Activated CD4-positive, alpha-beta T cell treated with anti-CD3 and anti-CD28 coated beads, Interleukin-2, amount 50 U/mL, for 48 hours (primary cell): ENCODE results near the gene PRSS57.
"Not testable (repeated sequence)": the region's sequence is repeated elsewhere in the genome, so short reads cannot be mapped to it uniquely, and the experiment has no call there.

Experiments
- DNase-seq, 2 experiments: peaks; one replicate each; pipeline ENCODE4 v3.0.0-alpha.2; 2020

Gene PRSS57

DNA sequence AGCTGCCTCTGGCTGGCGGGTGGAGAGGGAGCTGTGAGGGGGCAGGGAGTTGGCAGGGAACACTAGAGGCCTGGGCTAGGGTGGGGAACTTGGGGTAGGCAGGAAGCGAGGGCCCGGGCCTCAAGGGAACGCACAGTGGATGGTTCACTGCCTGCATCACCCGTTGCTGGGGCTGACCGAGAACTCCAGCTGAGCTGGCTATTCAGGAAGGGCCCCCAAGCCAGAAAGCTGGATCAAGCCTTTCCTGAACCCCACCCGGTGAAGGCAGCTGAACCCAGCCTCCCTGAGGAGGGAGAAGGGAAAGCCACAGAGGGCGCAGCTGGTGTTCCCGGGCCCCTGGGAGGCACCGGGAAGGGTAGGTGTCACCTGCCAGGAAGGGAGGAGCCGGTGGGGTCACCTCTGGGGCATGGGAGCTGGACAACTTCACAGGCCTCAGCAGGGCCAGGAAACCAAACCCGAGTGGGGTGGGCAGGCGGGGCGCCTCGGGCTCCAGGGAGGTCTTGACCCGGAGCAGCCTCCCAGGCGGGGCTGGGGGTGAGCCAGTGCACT lies 27.4 kb upstream of the PRSS57 start:
- DNase-seq: no peak

DNA sequence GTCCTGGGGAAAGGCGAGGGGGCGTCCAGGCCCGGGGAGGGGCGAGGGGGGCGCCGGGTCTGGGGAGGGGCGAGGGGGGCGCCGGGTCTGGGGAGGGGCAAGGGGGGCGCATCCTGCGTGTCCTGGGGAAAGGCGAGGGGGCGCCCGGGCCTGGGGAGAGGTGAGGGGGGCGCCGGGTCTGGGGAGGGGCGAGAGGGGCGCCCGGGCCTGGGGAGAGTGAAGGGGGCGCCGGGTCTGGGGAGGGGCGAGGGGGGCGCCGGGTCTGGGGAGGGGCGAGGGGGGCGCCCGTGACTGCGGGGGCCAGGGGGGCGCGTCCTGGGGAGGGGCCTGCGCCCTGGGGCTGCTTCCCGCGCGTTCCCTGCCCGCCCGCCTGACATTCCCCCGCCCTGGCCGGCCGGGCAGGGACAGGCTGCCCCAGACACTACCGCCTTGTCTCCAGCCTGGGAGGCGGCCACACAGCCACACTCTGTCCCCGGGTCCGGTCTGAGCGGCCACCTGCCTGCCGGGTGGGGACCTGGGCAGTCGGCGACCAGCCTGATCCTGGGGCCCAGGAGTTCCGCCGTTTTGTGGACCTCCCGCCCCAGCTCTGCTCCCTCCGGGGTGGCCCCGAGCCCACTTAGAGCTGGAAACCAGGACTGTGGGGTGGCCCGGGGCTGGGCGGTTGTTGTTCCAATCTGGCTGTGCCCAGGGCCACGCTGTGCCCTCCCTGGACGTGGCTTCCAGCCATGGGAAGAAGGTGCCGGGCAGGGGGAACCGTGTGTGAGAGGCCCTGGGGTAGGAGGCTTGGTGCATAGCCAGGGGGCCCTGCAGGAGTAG lies 25.3 kb upstream of the PRSS57 start:
- no peak for DNase-seq

DNA sequence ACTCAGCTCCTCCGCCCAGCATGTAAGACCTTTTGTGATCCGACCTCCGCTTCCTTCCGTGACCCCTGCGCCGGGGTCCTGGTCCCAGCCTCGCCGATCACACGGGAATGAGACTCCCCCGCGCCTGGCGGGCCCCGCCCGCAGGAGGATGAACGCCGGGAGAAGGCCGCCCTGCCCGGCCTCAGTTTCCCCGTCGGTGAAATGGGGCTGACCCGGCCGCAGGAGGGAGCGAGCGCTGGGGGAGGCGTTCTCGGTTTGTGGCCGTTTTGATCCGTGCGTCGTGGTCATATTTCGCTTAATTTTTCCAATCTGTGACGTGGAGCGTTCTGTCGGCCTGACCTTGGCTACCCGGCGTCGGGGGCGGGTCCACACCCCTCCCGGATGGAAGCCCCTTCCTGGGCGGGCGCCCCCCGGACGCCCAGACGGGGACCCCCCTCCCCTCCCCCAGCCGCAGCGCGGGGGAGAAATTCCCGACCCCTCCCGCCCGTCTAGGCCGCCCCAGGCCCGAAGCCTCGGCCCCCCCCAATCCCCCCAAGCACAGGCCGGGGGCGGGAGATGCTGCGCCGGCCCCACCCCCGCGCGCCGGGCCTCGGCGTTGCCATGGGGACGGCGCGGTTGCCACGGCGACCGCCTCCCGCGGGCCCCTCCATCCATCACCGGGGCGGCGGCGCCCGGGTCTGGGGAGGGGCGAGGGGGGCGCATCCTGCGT lies 24.5 kb upstream of the PRSS57 start:
- no peak for DNase-seq

DNA sequence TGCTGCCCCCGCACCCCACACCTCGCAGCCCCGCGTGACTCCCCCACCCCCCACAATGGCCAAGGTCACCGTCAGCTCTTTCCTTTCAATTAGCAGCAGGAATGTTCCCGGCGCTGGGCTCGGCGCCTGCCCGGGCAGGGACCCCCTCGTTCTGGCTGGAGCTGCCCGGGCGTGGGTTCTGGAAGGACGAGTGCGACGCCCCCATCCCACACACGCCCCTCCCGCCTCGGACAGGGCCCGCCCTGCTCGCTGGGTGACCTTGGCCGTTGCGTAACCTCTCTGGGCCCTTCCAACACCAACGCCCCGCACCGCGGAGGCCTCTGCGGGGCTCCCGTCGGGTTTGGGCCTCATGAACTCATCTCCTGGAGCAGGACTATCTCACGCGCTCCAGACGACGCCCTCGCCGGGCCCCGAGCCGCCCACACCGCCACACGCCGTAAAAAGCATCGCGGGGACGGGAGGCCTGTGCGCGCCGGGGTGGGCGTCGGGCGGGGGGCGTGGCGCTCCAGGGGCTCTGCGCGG lies 23.8 kb upstream of the PRSS57 start:
- DNase-seq: no peak

DNA sequence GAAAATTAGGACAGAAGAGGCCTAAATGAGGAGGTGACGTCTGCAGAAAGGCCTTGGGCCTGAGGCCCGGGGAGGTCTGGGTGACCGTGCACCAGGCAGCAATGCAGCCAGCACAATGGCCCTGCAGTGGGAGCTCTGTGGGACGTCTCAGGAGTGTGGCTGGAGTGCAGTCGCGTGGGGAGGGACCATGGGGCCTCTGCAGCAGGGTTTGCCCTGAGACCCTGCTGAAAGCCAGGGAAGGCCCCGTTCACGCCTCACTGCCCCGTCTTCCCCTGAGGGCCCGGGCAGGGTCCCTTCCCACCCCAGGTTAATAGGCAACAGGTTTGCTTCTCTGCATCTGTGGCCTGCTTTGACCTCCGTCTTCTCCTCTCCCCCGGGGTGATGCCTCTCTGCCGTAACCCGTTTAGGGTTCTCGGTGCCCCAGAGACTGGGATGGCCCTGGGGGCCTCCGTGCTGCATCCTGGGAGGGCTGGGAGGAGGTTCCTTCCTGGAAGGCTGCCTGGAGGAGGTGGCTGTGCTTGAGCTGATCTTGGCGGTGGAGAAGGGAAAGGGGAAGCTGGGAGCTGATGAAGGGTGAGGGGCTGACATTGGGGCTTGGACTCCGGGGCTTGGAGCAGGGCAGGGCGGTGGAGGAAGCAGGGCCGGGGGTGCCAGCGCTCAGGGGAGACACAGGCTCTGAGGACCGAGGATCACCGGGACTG lies 23.1 kb upstream of the PRSS57 start:
- DNase-seq: no peak

DNA sequence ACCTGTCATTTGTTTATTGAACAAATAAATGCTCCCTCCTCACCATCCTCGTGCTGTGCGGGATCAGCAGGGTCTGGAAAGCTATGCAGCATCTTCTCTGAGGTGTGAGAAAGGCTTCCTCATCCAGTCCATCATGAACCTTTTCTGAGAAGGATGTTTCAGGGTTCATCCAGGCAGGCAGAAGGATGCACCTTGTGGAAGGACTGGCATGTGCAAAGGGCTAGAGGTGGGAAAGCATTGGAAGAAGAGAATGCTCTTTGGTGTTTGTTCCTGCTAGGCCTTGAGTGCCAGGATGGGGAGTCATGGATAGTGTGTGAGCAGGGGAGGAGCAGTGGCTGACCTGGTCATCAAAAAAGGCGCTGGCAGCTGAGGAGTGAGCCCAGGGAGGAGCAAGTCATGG lies 20.1 kb upstream of the PRSS57 start:
- DNase-seq: no peak

DNA sequence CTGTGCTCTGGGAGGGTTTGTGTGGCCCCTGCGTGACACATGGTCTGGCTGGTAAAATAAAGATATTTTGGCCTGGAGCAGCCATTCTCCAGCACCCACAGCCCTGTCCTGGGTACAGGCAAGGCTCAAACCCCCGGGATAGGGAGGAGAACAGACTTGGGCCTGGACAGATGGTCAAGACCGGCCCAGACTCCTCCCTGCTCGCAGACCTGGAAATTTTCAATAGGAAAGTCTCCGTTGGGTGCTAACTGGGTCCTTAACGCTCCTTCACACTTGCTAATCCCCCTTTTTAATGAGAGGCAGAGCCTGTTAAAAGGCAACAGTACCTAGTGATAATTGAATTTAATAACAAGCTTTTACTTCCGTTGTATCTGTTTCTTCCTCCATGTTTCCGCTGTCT lies 16.0 kb upstream of the PRSS57 start:
- no peak for DNase-seq

DNA sequence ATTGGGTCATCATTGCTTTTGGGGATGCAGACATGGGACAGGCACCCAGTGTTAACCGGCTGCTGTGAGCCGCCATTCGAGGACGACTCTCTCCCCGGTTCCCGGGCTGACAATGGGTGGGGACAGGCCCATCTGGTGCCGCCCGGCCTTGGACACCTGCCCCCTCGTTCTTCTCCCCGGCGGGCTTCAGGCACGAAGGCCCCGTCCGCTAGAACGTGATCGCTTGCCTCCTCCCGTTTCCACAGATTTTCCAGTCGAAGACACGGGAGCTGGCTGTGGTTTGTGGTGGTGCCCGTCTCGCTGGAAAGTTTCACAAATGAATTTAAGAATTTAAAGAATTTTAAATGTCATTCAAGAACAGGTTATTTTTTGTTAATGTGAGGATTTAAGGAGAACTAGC lies 15.5 kb upstream of the PRSS57 start:
- DNase-seq: no peak

DNA sequence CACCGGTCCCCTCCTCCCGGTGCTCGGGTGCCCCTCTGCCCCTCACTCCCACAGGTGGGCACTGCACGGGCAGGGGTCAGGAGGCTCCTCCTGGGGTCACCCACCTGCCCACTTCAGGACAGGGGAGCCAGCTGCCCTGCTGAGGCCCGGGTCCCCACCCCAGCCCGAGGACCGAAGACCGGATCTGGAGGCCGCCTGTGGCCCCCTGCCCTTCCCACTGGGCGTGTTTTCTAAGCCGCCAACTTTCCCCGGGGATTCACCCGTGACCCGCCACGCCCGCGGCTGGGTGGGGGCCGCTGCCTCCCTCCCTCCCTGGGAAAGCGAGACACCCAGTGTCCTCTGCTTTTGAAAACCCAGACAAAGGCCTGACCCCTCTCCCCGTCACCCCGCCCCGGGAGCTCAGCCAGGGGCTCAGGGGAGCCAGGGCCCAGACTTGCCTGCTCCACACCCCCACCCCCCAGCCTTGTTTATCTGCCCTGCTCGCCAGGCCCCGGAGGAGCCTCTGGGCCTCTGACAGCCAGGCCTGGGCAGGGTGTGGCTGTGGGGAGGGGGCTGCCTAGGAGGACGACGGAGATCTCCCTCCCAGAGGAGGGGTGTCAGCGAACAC lies 14.8 kb upstream of the PRSS57 start:
- DNase-seq: no peak

DNA sequence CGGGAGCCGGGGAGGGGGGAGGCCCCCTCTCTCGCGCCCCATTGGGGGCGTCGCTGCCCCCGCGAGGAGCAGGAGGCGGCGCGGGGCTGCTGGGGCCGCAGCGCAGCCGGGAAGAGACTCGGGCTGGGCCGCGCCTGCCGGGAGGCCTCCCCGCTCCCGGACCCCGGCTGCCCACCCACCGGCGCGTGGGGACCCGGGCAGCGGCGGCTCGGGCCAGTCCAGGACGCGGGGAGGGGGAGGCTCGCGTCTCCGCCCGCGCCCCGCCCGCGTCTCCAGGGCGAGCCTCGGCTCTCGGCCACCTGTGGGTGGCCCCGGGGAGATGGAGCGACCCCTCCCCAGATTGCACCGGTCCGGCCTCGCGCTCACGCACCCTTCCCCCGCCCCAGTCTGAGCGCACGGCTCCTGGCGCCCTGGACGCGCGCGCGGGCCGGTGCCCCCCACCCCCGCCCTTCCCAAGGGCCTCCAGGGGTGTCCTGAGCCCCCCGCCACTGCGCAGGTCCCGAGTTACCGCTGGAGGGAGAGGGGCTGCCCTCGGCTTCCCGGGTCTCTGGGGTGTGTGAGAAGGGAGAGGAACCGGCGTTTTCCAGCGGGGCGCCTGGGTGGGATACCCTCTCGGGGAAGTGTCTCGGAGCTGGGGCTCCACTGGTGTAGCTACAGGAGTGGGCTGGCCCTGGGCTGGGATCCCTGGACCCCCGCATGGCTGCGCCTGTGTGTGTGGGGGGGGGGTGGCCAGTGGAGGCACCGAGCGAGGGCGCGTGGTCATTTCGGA lies 14.1 kb upstream of the PRSS57 start:
- DNase-seq: no peak

DNA sequence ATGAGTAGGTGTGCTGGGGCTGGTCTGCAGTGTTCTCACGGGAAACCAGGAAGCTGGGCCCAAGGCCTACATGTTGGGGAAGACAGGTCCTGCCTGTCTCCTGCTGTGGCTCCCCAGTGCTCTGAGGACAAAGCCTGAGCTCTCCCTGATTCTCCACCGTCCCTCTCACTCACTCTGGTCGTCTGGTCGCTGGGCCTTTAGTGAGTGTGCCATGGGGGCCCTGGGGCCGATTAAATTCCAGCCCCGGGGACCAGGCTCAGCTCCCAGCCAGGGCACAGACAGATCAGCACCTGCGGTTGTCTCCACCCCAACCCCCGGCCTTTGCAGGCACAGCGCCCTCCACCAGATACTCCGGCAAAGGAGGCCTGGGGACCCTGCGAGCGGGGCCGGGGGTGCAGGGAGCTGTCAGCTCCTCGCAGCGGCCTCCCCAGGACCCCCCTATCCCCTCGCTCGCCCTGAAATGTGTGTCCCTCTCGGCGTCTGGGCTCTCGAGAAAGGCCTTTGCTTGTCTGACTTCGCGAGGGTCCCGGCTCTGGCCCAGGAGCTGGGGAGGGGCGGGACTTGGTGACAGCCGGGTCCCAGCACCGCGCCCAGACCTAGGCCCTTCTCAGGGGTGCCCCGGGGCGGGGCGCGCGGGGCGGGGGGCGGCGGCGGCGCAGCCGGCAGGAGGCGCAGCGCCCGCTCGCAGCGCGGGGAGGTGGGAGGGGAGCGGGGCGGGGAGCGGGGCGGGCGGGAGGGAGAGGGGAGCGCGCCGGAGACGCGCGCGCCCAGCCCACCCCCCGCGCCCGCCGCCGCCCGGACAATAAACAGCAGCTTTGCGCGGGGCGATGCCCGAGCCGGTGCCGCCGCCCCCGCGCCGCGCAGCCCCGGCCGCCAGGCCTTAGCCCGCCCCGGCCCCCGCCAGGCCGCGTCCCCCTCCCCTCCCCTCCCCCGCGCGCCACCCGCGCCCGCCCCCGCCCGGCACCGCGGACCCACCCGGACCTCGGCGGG lies 13.2 kb upstream of the PRSS57 start, which contains the start of gene PALM:
Gene PALM (plus strand): TSS at position 782 of the 990 bp plus-strand sequence. CDS start 212 bp downstream, outside the sequence.
- no peak for DNase-seq

DNA sequence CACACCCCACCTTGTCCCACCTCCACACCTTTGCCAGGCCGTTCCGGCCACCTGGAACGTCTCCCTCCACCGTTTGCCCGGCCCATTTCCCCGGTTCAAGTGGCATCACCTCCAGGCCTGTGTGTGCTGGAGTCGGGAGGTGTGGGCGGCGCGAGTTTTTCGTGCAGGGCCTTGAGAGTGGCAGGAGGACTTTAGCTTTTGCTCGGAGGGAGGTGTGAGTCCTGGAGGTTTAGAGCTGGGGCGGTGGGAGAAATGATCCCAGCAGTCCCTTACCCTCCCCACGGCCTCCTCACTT lies 9.1 kb upstream of the PRSS57 start:
- DNase-seq: no peak

DNA sequence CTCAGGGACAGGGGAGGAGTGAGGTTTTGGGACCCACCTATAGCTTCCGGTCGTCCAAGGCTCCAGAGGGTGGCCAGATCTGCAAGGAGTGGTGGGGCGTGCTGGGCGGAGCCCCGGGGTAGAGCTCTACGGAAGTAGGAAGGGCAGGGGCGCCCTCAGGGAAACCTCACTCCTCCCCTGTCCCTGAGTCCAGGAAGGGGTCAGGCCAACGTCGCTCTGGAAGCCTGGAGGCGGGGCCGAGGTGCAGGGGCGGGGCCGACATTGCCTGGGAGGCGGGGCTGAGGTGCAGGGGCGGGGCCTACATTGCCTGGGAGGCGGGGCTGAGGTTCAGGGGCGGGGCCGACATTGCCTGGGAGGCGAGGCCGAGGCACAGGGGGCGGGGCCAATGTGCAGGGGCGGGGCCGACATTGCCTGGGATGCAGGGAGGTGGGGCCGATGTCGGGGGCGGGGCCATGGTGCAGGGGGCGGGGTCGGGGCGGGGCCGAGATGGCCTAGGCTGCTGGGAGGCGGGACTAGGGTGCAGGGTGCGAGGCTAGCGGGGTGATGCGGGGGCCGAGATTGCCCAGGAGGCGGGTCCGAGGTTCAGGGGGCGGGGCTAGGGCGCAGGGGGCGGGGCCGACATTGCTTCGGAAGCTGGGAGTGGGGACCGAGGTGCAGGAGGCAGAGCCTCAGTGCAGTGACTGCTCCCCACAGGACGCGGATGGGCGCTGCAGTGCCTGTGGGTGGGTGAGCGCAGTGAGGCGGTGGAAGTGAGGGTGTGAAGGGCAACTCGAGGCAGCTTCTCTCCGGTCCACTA lies 8.6 kb upstream of the PRSS57 start:
- peak; percentile 65 to 66 for DNase-seq

DNA sequence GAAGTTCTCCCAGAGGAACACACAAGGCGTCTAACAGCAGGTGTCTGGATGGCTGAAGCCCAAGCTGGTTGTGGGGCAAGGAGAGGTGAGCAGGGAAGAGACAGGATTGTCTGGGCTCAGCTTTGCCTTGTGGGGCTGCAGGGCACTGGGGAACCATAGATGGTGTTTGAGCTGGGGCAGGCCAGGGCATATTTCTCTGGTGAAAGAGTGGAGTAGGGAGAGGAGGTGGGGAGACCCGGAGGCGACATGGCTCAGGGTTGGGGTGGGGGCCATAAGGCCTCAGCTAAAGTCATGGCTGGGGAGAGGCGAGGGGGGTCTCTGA lies 8.0 kb upstream of the PRSS57 start:
- DNase-seq: no peak

DNA sequence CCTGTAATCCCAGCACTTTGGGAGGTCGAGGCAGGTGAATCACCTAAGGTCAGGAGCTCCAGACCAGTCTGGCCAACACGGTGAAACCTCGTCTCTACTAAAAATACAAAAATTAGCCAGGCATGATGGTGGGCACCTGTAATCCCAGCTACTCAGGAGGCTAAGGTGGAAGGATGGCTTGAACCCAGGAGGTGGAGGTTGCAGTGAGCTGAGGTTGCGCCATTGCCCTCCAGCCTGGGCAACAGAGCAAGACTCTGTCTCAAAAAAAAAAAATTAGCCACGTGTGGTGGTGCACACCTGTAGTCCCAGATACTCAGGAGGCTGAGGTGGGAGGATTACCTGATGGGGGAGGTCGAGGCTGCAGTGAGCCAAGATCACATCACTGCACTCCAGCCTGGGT lies 7.6 kb upstream of the PRSS57 start:
- not testable (repeated sequence) for DNase-seq

DNA sequence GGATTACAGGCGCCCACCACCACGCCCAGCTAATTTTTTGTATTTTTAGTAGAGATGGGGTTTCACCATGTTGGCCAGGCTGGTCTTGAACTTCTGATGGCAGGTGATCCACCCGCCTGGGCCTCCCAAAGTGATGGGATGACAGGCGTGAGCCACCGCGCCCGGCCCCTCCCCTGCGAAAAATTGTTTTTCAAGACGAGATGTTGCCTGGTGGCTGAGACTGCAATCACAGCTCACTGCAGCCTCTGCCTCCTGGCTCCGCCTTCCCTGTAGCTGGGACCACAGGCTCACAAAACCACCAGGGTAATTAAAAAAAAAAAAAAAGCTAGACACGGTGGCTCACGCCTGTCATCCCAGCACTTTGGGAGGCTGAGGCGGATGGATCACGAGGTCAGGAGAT lies 4.6 kb upstream of the PRSS57 start:
- DNase-seq: not testable (repeated sequence)

DNA sequence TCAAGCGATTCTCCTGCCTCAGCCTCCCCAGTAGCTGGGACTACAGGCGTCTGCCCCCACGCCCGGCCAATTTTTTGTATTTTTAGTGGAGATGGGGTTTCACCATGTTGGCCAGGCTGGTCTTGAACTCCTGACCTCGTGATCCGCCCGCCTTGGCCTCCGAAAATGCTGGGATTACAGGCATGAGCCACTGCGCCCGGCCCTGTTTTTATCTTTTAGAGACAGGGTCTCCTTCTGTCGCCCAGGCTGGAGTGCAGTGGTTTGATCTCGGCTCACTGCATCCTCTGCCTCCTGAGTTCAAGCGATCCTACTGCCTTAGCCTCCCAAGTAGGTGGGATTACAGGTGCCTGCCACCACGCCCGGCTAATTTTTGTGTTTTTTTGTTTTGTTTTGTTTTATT lies 3.3 kb upstream of the PRSS57 start:
- DNase-seq: not testable (repeated sequence)

DNA sequence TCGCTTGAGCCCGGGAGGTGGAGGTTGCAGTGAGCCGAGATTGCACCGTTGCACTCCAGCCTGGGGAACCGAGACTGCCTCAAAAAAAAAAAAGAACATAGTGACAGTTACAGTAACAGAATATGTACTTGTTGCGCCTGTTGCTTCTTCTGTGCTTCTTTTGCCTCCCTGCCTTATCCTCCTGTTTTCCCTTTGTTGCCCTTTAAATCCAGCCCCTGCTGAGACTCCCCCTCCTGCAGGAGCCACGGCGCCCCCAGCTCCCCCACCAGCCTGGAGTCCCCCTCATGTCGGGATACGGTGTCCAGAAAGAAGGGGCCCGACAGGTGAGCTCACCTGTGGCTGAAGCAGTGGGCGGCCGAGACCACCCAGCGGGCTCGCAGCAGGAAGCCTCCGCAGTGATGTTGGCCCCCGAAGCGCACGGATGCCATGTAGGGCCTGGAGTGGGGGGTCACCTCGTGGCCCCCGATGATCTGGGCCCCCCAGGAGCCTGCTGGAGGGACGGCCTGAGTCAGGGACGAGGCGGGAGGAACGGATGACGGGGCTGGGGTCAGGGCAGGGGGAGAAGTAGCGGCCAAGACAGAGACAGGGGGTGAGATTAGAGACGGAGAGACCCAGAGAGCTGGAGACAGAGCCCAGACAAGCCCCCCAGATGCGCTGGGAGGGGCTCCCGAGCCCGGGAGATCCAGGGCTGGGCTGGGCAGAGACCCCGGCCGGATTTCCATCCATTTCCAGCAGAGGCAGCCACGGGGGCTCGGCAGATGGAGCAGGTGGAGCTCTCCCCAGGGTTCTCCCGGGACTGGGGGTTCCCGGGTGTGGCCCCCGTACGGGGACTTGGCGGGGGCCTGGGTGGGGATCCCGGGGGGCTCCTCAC lies 536 bp downstream of the PRSS57 start:
- no peak for DNase-seq

DNA sequence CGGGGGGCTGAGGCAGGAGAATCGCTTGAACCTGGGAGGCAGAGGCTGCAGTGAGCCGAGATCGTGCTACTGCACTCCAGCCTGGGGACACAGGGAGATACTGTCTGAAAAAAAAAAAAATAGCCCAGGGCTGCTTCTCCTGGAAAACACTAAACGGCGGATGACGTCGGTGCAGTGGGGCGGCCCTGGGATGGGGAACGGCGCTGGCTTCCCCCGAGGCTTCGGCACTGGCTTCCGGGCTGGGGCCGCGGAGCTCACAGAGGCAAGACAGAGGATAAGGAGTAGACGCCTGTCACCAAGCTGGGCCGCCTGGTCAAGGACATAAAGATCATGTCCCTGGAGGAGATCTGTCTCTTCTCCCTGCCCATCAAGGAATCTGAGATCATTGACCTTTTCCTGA lies 5.0 kb downstream of the PRSS57 start:
- no peak for DNase-seq
